GM18499 (cell line): ENCODE results near the gene CDC27.
A peak's percentile ranks its signal among the peaks of the same experiment; 100 is the strongest.
"Not testable (repeated sequence)": the region's sequence is repeated elsewhere in the genome, so short reads cannot be mapped to it uniquely, and the experiment has no call there.

Source experiments
- ATAC-seq: cut with Tn5 transposase; IDR thresholded peaks from one replicate; pipeline ENCODE4 v1.9.1; 2021; ENCODE audit warnings: moderate number of reproducible peaks; ENCODE audit not compliant: insufficient read depth, unreplicated experiment

Gene CDC27

GRCh38 chr17:47188876-47189731 lies at the start of gene CDC27:
CDC27 (minus strand) TSS chr17:47189295; CDS start chr17:47189172, 123 bp downstream.
- ATAC-seq, result peak; percentile 89

- no peak for ATAC-seq
Measured at GRCh38 chr17:47238321-47239010, 49.4 kb upstream of the CDC27 start.

GRCh38 chr17:47237841-47238240 lies 48.7 kb upstream of the CDC27 start:
- no peak for ATAC-seq

- no peak for ATAC-seq
Measured at GRCh38 chr17:47235923-47236322, 46.8 kb upstream of the CDC27 start.

- no peak for ATAC-seq
Measured at GRCh38 chr17:47235506-47235905, 46.4 kb upstream of the CDC27 start.

- no peak for ATAC-seq
Measured at GRCh38 chr17:47232465-47232864, 43.4 kb upstream of the CDC27 start.

- no peak for ATAC-seq
Measured at GRCh38 chr17:47231866-47232265, 42.8 kb upstream of the CDC27 start.

- no peak for ATAC-seq
Measured at GRCh38 chr17:47231334-47231733, 42.2 kb upstream of the CDC27 start.

GRCh38 chr17:47230864-47231263 lies 41.8 kb upstream of the CDC27 start:
- ATAC-seq, result no peak

GRCh38 chr17:47229535-47230443 lies 40.7 kb upstream of the CDC27 start:
- ATAC-seq, result no peak

GRCh38 chr17:47227862-47228261 lies 38.8 kb upstream of the CDC27 start:
- ATAC-seq, result no peak

- ATAC-seq, result no peak
Measured at GRCh38 chr17:47225911-47226688, 37.0 kb upstream of the CDC27 start.

GRCh38 chr17:47225436-47225858 lies 36.4 kb upstream of the CDC27 start:
- no peak for ATAC-seq

GRCh38 chr17:47224966-47225365 lies 35.9 kb upstream of the CDC27 start:
- ATAC-seq, result no peak

- not testable (repeated sequence) for ATAC-seq
Measured at GRCh38 chr17:47224077-47224476, 35.0 kb upstream of the CDC27 start.

GRCh38 chr17:47223460-47223859 lies 34.4 kb upstream of the CDC27 start:
- ATAC-seq, result no peak

GRCh38 chr17:47223007-47223406 lies 33.9 kb upstream of the CDC27 start:
- ATAC-seq, result no peak

GRCh38 chr17:47222047-47222446 lies 33.0 kb upstream of the CDC27 start:
- no peak for ATAC-seq

GRCh38 chr17:47221154-47221553 lies 32.1 kb upstream of the CDC27 start:
- no peak for ATAC-seq

- no peak for ATAC-seq
Measured at GRCh38 chr17:47220531-47220999, 31.5 kb upstream of the CDC27 start.
